ENCODE data around the gene TULP4.

- TF ChIP-seq CTCF (IDR thresholded peaks at IDR 0.05) (no peak), POLR2A (IDR thresholded peaks at IDR 0.05) (no peak)
These were observed 240.5 kb downstream of the TULP4 start for GRCh38 chr6:158552796-158553138.
